GM21619 (cell line): ENCODE data around the gene LRP5.
"Not testable (repeated sequence)": the region's sequence is repeated elsewhere in the genome, so short reads cannot be mapped to it uniquely, and the experiment has no call there.

Source experiments
- ATAC-seq: cut with Tn5 transposase; IDR thresholded peaks from one replicate; pipeline ENCODE4 v1.9.1; 2021; ENCODE audit not compliant: unreplicated experiment

Gene LRP5

DNA sequence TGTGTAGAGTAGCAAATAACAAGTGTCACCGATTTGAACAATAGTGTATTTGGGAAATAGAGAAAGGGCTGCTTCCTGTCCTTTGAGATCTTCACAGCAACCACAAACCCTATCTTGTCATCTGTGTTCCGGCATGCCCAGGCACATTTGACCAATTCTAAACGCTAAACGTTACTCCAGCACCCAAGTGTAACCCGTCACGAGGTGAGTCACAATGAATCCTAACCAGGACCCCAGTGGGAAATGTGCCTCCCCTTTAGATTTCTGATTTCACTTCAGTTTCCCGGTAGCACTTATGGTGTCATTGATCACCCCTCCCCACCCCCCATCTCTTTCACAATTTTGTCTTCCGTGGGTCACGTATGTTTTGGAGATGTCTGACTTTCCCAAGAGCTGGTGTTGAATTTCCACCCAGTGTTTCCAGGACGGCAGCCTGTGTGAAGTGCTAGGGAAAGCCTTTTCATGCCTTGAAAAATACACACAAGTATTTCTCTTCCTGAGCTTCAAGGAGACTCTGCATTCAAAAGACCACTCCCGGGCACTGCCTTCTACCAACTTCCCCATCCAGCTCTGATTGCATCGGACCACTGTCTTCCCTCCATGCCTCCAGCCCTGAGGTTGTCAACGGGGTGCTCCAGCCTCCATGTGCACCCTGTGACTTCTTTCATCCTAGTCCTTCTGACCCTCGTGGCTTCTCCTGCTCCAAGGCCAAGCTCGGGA lies 30.1 kb upstream of the LRP5 start:
- peak; percentile 80 for ATAC-seq

DNA sequence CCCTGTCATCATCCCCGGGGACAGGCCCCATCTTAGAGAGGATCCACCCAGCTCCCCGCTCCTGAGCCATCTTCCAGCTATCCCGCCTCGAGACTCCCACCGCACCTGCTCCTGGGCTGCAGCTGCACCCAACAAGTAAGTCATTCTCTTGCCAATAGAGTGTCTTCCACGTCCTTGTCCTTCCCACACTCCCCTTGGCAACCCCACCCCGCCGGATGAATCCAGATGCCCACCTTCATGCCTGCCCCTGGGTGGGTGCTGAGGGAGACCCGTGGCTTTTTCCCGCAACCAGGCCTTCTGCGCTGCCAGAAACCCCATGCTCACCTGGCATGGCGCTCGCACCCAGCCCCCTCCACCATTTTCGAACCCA lies 29.5 kb upstream of the LRP5 start:
- no peak for ATAC-seq

DNA sequence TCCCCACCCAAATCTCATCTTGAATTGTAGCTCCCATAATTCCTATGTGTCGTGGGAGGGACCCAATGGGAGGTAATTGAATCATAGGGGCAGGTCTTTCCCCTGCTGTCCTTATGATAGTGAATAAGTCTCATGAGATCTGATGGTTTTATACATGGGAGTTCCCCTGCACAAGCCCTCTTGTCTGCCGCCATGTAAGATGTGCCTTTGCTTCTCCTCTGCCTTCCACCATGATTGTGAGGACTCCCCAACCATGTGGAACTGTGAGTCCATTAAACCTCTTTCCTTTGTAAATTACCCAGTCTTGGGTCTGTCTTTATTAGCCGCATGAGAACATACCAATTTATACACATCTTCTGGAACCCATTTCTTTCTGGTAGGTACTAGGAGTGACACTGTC lies 27.8 kb upstream of the LRP5 start:
- not testable (repeated sequence) for ATAC-seq

DNA sequence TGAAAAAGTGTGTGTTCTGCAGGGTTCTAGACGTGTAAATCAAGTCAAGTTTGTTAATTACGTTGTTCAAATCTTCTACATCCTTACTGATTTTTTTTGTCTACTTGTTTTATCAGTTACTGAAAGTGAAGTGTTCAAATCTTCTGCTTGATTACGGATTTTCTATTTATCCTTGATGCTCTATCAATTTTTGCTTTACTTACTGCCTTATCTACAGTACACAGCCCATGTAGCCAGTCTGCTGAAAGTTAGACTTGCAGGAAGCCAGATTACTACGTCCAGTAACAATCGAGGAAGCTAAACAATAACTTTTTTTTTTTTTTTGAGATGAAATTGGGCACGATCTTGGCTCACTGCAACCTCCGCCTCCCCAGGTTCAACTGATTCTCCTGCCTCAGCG lies 25.0 kb upstream of the LRP5 start:
- no peak for ATAC-seq

DNA sequence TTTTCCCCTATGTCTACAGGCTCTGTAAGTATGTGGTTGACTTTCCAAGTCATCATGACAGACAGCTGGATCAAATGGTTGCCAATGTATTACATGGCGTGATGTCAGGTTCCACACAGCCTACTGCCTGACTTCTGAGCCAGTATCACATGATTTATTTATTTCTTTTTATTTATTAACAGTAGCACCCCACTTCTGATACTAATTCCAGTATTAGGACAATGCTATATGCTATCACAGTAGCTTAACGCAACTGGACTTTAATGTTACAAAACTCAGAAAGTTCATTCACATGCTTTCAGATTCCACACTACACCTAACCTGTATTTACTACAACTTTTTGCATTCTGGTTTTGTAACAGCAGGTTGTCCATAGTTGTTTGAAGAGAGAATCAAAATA lies 22.9 kb upstream of the LRP5 start:
- ATAC-seq: no peak

DNA sequence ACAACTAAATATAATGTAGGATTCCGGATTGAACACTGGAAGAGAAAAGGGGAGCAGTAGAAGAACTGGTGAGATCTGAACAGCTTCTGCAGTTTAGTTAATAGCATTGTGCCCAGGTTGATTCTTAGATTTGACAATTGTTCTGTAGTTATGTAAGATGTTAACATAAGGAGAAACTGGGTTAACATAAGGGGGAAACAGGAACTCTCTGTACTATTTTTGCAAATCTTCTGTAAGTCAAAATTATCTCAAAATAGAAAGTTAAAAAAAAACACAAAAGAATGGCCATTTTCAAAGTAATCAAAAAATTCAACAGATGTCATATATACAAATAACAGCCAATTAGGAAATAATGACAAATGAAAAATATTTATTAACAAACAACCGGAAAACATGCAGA lies 18.7 kb upstream of the LRP5 start:
- ATAC-seq: no peak

DNA sequence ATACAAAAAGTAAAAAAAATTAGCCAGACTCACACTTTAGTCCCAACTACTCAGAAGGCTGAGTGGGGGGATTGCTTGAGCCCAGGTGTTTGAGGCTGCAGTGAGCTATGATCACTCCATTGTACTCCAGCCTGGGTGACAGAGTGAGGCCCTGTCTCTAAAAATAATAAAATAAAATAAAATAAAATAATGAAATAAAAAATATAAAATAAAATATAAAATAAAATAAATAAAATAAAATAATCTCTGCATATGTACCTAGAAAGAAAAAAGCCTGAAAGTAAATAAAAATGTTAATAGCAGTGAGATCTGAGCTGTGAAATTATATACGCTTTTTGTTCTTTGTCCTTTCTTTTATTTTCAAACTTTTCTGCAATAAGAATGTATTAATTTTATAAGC lies 17.1 kb upstream of the LRP5 start:
- no peak for ATAC-seq

DNA sequence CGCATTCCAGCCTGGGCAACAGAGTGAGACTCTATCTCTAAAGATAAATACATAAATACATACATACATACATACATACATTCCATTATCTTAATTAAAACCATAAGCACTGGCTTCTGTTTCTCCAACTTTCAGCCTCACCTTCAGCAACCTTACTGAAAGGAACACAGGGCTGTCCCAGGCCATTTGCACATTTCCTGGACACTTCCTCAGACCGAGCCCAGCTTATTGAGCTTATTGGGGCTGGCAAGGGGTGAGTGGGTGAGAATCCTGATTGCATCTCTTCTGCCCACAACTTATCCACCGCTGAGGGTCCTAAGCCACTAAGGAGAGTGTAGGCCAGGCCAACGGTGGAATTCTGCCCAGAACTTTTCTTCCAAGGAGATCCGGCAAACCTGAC lies 16.5 kb upstream of the LRP5 start:
- no peak for ATAC-seq

DNA sequence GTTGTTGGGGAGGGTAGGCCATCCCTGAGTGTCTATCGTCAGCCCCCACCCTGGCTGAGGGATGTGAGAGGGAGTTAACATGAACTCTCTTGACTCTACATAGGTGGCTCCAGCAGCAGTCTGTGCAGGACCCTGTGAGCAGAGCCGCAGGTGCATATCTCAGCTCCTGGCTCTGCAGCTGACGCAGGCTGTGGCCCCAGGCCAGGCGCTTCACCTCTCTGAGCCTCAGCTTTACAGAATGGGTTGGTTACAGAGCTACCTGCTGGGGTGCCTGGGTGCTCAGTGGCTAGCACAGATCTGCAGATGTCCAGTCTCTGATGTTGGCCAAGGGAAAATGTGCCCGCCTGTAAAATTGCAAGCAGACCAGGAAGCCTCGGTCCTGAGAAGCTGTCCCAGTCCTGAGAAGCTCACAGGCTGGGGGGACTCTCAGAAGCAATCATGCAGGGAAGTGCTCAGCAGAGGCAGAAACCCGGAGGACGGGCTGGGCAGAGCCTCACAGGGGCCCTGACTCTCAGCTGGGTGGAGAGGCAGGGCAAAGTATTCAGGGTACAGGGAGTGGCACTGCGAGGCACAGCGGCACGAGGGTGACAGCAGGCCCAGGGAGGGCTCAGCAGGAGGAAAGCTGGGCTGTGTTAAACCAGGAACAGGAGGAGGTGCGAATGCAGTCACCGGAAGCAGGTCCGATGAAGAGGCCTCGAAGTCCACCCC lies 15.9 kb upstream of the LRP5 start:
- ATAC-seq: no peak

DNA sequence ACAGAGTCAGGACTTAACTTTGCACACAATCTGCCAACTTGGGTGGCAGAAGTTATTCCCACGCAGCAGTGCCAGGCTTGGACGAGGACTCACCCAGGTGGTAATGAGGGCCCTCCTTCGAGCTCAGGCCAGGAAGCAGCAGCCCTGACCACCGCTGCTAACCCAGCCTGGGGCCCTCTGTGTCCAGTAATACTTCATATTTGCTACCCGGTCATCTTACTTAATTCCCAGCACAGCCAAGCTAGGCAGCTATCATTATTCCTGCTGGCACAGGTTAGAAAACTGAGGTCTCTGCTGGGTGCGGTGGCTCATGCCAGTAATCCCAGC lies 15.4 kb upstream of the LRP5 start:
- ATAC-seq: no peak

DNA sequence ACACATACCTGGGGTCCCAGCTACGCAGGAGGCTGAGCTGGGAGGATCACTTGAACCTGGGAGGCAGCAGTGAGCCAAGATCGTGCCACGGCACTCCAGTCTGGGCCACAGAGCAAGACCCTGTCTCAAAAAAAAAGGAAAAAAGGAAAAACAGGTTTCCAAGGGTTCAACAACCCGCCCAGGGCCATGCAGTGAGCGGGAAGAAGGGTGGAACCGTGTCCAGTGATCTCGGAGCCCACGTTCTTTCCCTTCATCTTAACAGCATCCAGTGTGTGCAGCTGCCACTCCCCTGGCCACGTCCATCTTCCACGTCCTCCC lies 14.9 kb upstream of the LRP5 start:
- no peak for ATAC-seq

DNA sequence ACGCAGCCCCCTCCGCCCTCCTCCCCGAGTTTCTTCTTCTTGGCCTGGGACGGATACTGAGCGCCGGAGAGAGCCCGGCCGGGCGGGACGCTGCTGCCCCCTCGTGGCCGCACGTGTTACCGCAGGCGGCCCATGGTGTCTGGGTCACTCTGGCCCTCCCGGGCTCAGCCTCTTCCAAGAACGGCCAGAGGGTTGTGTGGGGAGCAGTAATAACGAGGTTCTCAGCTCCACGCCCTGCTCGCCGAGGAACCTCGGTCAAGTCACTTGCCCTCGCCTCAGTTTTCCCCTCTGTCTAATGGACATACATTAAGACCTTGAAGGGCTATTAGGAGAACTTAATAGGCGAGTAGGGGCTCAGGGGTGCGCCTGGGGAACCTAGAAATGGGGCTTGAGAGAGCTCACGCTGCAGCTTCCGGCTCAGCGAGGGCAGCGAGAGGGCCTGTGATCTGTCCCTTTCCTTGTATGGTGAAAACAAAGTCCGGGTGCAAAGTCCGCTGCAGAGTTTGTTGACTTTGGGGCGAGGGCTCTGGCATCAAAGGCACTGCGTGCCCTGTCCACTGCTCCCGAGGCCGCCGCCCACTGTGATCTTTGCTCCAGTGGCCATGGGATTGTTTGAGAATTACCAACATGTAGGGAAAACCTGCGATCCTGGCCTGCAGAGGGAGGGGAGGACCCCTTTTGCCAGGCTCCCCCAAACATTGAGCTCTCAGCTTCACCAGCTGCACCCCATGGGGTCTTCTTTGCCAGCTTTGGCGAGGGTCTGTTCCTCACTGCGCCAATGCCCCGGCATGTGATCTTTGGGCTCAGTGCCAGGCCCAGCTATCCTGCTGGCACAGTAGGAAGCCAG lies 14.4 kb upstream of the LRP5 start:
- no peak for ATAC-seq

DNA sequence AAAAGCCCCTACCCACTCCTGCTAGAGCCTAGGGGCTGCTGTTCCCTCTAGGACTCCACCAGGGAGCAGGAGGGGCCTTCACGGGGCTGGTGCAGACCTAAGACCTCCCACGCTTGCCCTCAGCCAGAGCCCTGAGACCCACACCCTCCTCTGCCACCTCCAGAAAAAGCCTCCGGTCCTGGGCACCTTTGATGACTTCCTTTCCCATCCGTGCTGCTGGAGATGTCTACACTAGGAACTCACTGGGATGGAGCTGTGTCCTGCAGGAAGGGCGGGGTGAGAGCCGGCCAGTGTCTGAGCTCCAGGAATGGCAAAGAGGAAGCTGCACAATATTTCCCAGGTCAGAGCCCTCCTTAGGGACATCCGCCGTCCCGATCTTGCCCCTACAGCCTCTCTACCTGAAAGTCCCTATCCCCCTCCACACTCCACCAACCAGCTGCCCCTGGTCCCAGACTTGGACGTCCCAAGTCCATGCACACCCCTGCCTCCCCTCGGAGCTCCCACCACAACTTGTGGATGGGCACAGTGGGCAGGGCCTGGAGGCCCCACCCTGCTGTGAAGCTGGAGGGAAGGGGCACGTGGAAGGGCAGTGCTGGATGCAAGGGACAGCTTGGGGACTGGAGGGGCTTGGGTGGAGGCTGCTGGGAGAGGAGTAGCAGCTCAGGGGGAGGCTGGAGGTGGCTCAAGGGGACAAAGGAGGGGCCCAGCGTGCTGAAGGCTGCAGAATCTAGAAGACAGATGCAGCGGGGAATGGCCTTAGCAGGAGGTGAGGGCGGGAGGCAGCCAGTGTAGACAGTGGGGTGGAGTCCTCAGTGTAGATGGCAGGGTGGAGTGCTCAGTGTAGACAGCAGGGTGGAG lies 13.5 kb upstream of the LRP5 start:
- no peak for ATAC-seq

DNA sequence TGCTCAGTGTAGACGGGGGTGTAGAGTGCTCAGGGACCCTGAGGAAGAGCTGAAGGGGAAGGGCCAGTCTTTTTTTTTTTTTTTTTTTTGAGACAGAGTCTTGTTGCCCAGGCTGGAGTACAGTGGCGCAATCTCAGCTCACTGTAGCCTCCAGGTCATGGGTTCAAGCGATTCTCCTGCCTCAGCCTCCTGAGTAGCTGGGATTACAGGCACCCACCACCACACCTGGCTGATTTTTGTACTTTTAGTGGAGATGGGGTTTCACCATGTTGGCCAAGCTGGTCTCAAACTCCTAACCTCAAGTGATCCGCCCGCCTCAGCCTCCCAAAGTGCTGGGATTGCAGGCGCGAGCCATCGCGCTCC lies 12.9 kb upstream of the LRP5 start:
- not testable (repeated sequence) for ATAC-seq

DNA sequence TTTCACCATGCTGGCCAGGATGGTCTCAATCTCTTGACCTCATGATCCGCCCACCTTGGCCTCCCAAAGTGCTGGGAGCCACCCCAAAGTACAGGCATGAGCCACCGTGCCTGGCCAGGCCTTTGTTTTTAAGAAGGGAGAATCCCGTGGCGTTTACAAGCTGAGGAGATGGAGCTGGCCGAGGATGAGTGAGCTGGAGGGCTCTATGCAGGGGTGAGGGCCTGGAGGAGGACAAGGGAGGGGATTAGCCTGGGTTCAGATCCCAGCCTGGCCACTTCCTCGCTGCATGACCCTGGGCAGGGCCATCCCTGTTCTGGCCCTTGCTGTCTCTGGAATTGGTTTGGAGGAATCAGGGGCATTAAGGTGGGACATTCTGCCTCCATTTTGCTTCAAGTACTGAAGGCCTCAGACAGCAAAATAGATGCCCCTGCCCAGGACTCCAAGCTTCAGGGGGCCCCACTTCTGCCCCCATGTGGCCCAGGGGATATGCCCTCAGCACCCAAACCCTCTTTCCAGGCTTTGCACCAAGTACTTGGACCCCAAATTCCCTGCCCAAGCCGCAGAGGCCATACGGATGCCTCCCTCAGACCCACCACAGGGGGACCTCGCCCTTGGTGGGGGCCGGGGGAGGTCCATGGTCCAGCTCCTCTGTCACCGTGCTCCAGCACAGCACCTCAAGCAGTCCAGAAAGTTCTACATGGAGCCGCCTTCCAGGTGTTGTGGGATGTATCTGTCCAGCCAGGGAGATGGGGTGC lies 12.1 kb upstream of the LRP5 start:
- no peak for ATAC-seq

DNA sequence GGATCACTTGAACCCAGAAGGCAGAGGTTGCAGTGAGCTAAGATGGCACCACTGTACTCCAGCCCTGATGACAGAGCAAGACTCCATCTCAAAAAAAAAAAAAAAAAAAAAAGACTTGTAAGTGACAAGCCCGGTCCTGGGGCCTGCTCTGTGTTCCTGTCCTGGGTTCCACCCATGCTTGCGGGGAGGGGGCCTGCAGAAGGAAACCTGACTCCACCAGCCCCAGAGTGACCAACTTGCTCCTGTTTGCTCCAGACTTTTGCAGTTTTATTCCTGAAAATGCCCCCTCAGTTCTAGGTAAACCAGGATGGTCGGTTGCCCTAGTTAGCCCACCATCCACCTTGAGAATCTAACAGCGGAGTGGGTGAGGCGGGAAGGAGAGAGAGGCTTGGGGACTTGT lies 10.1 kb upstream of the LRP5 start:
- ATAC-seq: no peak

DNA sequence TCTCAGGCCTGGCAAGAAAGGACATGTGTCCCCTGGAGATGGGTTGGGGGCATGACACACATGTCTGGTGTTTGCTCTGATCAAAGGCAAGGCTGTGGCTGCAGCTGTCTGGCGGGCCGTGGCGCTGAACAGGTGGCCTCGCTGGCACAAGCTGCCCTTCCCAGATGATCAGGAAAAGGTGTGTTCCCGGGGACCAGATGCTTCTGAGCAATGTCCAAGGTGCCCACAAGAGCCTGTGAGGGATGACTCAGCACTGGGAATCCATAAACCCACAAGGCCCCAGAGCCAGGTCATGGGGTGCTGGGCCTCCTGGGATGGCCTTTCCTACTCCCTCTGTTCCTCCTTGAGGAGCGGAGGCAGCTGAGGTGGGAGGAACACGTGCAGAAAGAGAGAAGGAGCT lies 9.7 kb upstream of the LRP5 start:
- no peak for ATAC-seq

DNA sequence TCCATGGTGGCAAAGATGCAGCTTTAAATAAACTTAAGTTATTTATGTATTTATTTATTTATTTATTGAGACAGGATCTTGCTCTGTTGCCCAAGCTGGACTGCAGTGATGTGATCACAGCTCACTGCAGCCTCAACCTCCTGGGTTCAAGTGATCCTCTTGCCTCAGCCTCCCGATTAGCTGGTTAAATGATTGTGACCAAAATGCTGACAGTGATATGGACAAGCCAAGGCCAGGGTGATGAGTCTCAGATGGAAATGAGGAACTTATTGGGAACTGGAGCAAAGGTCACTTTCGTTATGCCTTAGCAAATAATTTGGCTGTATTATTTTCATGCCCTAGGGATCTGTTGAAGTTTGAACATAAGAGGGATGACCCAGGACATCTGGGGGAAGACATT lies 9.3 kb upstream of the LRP5 start:
- no peak for ATAC-seq

DNA sequence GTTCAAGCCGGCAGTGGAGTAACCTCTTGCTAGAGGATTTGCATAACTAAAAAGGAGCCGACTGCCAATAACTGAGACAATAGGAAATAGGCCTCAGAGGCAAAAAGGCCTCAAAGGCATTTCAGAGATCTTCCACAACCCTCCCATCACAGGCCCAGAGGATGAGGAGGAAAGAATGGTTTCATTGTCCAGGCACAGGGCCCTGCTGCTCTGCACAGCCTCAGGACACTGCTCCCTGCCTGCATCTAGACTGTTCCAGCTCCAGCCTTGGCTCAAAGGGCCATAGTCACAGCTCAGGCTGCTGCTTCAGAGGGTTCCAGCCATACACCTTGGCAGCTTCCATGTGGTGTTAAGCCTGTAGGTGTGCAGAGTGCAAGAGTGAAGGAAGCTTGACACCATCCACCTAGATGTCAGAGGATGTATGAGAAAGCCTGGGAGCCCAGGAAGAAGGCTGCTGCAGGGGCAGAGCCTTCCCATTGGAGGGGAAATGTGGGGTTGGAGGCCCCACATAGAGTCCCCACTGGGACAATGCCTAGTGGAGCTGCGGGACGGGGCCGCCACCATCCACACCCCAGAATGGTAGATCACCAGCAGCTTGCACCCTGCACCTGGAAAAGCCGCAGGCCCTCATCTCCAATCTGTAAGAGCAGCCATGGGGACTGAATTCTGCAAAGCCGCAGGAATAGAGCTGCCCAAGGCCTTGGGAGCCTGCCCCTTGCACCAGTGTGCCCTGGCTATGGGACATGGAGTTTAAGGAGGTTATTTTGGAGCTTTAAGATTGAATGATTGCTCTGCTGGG lies 8.2 kb upstream of the LRP5 start:
- ATAC-seq: no peak

DNA sequence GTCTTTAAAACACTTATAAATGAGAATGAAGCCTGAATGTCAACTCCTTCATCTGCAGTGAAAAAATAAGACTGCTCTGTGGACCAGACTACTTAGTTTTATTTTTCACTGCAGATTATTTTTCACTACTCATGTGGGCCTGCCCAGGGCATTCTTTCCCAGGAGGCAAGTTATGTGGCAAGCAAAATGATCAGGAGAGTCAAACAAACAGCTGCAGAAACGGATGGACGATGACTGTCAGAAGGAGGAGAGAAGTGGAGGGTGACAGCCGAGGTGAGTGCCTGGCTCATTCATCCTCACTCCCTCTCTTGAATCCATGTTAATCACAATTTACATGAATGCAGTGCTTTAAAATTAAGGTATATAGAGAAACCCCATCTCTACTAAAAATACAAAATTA lies 5.8 kb upstream of the LRP5 start:
- ATAC-seq: no peak
